Upper lobe of left lung (tissue), 4 donors: ENCODE measurements around the gene BEGAIN.

Experiments used
- EP300 ChIP-seq, 4 donors: sonication (generic); formaldehyde crosslinking; IDR thresholded peaks; one replicate each; pipeline ENCODE4 v1.5.1; 2017; ENCODE audit warnings: antibody characterized with exemption in 4 of 4, control low read depth in 2 of 4
- POLR2A ChIP-seq, 4 donors: fragments of 450-650 bp; IDR thresholded peaks; one replicate each; pipeline ENCODE4 v1.5.1; 2016 to 2017; ENCODE audit warnings: antibody characterized with exemption in 4 of 4, mild to moderate bottlenecking in 2 of 4
- POLR2AphosphoS5 ChIP-seq, 2 donors: sonication (generic); formaldehyde crosslinking; IDR thresholded peaks; one replicate each; pipeline ENCODE4 v1.5.1; 2017; ENCODE audit warnings: antibody characterized with exemption in 2 of 2
- TF ChIP-seq, protein P1 (sequence below), 6 experiments: fragments of 450-650 bp in 4 of 6; fragments of 200-600 bp in 2 of 6; sonication (generic) in 2 of 6; IDR thresholded peaks; one replicate each; pipeline ENCODE4 v1.5.1; 2016 to 2019; ENCODE audit warnings: antibody characterized with exemption in 6 of 6

DNA sequence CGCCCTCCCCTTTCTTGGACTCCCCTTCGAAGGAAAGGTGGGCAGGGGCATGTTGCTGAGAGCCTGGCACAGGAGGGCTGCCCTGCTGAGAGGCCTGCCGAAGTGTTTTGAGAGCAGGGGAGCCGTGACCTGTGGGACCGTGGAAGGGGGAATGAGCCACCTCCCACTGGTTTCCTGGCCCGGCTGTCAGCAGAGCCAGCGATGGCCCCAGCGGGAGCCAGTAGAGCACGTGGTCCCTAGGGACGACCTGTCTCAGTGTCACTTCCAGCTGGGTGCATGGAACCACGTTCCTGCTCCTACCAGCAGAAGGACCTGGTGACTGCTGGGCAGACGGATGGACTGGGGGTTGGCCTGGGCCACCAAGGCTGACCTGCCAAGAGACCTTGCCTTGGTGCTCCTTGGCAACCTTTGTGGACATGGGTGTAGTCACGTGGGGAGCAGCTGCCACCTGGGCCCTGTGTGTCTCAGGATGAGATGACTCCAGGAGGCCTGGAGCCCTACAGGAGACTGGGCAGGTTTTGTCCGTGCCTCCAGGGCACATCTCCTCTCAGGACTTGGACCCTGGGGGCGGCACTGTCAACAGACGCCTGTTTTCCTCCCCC, 34.6 kb downstream of the BEGAIN start:
- TF ChIP-seq, protein P1, sequence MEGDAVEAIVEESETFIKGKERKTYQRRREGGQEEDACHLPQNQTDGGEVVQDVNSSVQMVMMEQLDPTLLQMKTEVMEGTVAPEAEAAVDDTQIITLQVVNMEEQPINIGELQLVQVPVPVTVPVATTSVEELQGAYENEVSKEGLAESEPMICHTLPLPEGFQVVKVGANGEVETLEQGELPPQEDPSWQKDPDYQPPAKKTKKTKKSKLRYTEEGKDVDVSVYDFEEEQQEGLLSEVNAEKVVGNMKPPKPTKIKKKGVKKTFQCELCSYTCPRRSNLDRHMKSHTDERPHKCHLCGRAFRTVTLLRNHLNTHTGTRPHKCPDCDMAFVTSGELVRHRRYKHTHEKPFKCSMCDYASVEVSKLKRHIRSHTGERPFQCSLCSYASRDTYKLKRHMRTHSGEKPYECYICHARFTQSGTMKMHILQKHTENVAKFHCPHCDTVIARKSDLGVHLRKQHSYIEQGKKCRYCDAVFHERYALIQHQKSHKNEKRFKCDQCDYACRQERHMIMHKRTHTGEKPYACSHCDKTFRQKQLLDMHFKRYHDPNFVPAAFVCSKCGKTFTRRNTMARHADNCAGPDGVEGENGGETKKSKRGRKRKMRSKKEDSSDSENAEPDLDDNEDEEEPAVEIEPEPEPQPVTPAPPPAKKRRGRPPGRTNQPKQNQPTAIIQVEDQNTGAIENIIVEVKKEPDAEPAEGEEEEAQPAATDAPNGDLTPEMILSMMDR (IDR thresholded peaks at IDR 0.05) = no peak
- no peak for TF ChIP-seq POLR2AphosphoS5 (IDR thresholded peaks at IDR 0.05)
- TF ChIP-seq POLR2A (IDR thresholded peaks at IDR 0.05) = no peak
- TF ChIP-seq EP300 (IDR thresholded peaks at IDR 0.05) = no peak
